IMR-90 (cell line): Measurements from ENCODE around the gene NPRL2.
A peak's percentile ranks its signal among the peaks of the same experiment; 100 is the strongest.

Experiments used
- CEBPB ChIP-seq: IDR thresholded peaks from 2 replicates; pipeline ENCODE4 v1.6.1; 2012; ENCODE audit warnings: low read depth, low read length, improper control_type of control experiment
- MAFK ChIP-seq: IDR thresholded peaks from 2 replicates; pipeline ENCODE4 v1.6.1; 2012; ENCODE audit warnings: low read depth, low read length, improper control_type of control experiment
- MXI1 ChIP-seq: IDR thresholded peaks from 2 replicates; pipeline ENCODE4 v1.6.1; 2012; ENCODE audit warnings: low read depth, mild to moderate bottlenecking, low read length, moderate library complexity, borderline replicate concordance
- NFE2L2 ChIP-seq: fragments of 150-350 bp; IDR thresholded peaks from 2 replicates; pipeline ENCODE4 v1.6.1; 2016; ENCODE audit warnings: low read depth, mild to moderate bottlenecking, low read length
- POLR2A ChIP-seq: IDR thresholded peaks from 2 replicates; pipeline ENCODE4 v1.6.1; 2012; ENCODE audit warnings: mild to moderate bottlenecking, low read depth, low read length
- RAD21 ChIP-seq: IDR thresholded peaks from 2 replicates; pipeline ENCODE4 v1.6.1; 2012; ENCODE audit warnings: low read length, improper control_type of control experiment
- RCOR1 ChIP-seq: IDR thresholded peaks from 2 replicates; pipeline ENCODE4 v1.6.1; 2012; ENCODE audit warnings: mild to moderate bottlenecking, low read length, improper control_type of control experiment; ENCODE audit not compliant: insufficient replicate concordance
- RFX5 ChIP-seq: IDR thresholded peaks from 2 replicates; pipeline ENCODE4 v1.8.0; 2012; ENCODE audit warnings: low read depth, mild to moderate bottlenecking, low read length, moderate library complexity
- TF ChIP-seq, protein P1 (sequence below): conservative IDR thresholded peaks from 2 replicates; pipeline ENCODE4 v1.5.1; 2012; ENCODE audit warnings: mild to moderate bottlenecking, low read depth, low read length, improper control_type of control experiment
- TF ChIP-seq, protein P2 (sequence below): fragments of 150-350 bp; IDR thresholded peaks from 2 replicates; pipeline ENCODE4 v1.6.1; 2016; ENCODE audit warnings: low read depth, mild to moderate bottlenecking, low read length, moderate library complexity, borderline replicate concordance

GRCh38 chr3:50299929-50300680, 50.5 kb downstream of the NPRL2 start:
- TF ChIP-seq, protein P1, sequence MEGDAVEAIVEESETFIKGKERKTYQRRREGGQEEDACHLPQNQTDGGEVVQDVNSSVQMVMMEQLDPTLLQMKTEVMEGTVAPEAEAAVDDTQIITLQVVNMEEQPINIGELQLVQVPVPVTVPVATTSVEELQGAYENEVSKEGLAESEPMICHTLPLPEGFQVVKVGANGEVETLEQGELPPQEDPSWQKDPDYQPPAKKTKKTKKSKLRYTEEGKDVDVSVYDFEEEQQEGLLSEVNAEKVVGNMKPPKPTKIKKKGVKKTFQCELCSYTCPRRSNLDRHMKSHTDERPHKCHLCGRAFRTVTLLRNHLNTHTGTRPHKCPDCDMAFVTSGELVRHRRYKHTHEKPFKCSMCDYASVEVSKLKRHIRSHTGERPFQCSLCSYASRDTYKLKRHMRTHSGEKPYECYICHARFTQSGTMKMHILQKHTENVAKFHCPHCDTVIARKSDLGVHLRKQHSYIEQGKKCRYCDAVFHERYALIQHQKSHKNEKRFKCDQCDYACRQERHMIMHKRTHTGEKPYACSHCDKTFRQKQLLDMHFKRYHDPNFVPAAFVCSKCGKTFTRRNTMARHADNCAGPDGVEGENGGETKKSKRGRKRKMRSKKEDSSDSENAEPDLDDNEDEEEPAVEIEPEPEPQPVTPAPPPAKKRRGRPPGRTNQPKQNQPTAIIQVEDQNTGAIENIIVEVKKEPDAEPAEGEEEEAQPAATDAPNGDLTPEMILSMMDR: no peak
- TF ChIP-seq POLR2A (no peak), RAD21 (no peak), MAFK (no peak), NFE2L2 (no peak), MXI1 (no peak), RCOR1 (no peak), CEBPB (peak; percentile 45; the same call in 1 of the 2 replicates), RFX5 (no peak)
- TF ChIP-seq, protein P2, sequence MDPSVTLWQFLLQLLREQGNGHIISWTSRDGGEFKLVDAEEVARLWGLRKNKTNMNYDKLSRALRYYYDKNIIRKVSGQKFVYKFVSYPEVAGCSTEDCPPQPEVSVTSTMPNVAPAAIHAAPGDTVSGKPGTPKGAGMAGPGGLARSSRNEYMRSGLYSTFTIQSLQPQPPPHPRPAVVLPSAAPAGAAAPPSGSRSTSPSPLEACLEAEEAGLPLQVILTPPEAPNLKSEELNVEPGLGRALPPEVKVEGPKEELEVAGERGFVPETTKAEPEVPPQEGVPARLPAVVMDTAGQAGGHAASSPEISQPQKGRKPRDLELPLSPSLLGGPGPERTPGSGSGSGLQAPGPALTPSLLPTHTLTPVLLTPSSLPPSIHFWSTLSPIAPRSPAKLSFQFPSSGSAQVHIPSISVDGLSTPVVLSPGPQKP: no peak
